Glutamatergic neuron (in vitro differentiated cells): ENCODE data around the gene SYTL2. TPM values are rescaled to one million over a fixed set of nuclear protein-coding genes. Genes with fewer than 3 reads are reported as not detected.

Experiments
- DNase-seq: peaks from one replicate; pipeline ENCODE4 v3.0.0; 2022
- H3K27ac Mint-ChIP-seq: one replicate; pipeline ENCODE4 v1.8.0; 2020; ENCODE audit warnings: mild to moderate bottlenecking, mixed read lengths, inconsistent platforms; ENCODE audit not compliant: unreplicated experiment
- H3K27me3 Mint-ChIP-seq: one replicate; pipeline ENCODE4 v1.8.0; 2020; ENCODE audit warnings: mild to moderate bottlenecking, moderate library complexity, mixed read lengths, inconsistent platforms; ENCODE audit not compliant: unreplicated experiment
- H3K36me3 Mint-ChIP-seq: one replicate; pipeline ENCODE4 v1.8.0; 2020; ENCODE audit warnings: mild to moderate bottlenecking, mixed read lengths, inconsistent platforms; ENCODE audit not compliant: unreplicated experiment
- H3K4me1 Mint-ChIP-seq: one replicate; pipeline ENCODE4 v1.8.0; 2020; ENCODE audit warnings: mild to moderate bottlenecking, low read depth, mixed read lengths, inconsistent platforms; ENCODE audit not compliant: unreplicated experiment
- H3K4me3 Mint-ChIP-seq: one replicate; pipeline ENCODE4 v1.8.0; 2020; ENCODE audit warnings: mild to moderate bottlenecking, mixed read lengths, inconsistent platforms; ENCODE audit not compliant: unreplicated experiment
- H3K9me3 Mint-ChIP-seq: one replicate; pipeline ENCODE4 v1.8.0; 2020; ENCODE audit warnings: mild to moderate bottlenecking, moderate library complexity, mixed read lengths, inconsistent platforms; ENCODE audit not compliant: unreplicated experiment
- total RNA-seq: library from RNA; stranded (reverse); fragmentation: NEBNext Ultra II Directional; extraction: Animal tissue kit (Norgen Biotek cat#: 25700); gene quantifications from one replicate; pipeline ENCODE4 v1.2.1, GENCODE V29; 2021; ENCODE audit not compliant: unreplicated experiment
- TF ChIP-seq, protein P1 (sequence below): fragments of 200-600 bp; sonication (generic); IDR thresholded peaks from one replicate; pipeline ENCODE4 v1.5.0; 2021; ENCODE audit not compliant: partially characterized antibody, unreplicated experiment

Gene SYTL2
- total RNA-seq, 1 donor from 2014 or later: 4.0 TPM

DNA sequence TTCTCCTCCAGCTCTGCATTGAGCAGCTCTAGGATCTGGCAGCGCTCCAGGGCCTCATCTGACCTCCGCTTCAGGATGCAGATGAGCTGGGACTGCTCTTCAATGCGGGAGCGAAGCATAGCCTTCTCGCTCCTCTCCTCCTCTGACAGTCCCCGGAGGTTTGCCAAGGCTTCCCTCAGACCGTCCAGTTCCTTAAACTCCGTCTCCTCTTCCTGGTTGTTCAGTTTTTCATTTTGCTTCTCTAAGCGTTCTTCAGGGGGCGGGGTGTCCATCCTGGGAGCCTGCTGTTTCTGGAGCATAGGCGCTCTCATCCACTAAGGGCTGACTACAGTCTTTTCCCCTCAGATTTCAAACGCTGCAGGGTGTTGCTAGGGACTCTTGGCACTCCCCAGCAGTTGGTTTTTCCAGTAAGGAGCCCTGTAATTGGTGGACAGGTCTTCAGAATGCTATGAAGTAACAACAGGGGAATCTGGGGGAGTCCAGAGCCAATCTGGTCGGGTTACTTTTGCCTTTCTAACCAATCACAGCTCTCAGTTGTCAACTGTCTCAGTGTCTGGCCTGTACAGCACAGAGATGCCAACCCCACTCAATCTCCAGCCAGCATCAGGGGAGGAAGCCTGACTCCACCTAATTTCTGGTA is 125.0 kb downstream of the SYTL2 start, which contains the start of gene CCDC89:
Gene CCDC89 (minus strand): TSS at position 376 of the 640 bp plus-strand sequence. CDS start 65 bp downstream, at position 311.
- H3K9me3 Mint-ChIP-seq: peaks cover 2% of the 10 kb centered on the region
- H3K27me3 Mint-ChIP-seq: no peaks in the 10 kb centered on the region
- H3K4me3 Mint-ChIP-seq: peak within 1 kb of the TSS; percentile 31
- TF ChIP-seq, protein P1, sequence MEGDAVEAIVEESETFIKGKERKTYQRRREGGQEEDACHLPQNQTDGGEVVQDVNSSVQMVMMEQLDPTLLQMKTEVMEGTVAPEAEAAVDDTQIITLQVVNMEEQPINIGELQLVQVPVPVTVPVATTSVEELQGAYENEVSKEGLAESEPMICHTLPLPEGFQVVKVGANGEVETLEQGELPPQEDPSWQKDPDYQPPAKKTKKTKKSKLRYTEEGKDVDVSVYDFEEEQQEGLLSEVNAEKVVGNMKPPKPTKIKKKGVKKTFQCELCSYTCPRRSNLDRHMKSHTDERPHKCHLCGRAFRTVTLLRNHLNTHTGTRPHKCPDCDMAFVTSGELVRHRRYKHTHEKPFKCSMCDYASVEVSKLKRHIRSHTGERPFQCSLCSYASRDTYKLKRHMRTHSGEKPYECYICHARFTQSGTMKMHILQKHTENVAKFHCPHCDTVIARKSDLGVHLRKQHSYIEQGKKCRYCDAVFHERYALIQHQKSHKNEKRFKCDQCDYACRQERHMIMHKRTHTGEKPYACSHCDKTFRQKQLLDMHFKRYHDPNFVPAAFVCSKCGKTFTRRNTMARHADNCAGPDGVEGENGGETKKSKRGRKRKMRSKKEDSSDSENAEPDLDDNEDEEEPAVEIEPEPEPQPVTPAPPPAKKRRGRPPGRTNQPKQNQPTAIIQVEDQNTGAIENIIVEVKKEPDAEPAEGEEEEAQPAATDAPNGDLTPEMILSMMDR: no peak
- H3K27ac Mint-ChIP-seq: no peak within 1 kb of the TSS
- peak; percentile 16 for DNase-seq
- no peaks in the 10 kb centered on the region for H3K36me3 Mint-ChIP-seq
- H3K4me1 Mint-ChIP-seq: peaks cover 9% of the 10 kb centered on the region

DNA sequence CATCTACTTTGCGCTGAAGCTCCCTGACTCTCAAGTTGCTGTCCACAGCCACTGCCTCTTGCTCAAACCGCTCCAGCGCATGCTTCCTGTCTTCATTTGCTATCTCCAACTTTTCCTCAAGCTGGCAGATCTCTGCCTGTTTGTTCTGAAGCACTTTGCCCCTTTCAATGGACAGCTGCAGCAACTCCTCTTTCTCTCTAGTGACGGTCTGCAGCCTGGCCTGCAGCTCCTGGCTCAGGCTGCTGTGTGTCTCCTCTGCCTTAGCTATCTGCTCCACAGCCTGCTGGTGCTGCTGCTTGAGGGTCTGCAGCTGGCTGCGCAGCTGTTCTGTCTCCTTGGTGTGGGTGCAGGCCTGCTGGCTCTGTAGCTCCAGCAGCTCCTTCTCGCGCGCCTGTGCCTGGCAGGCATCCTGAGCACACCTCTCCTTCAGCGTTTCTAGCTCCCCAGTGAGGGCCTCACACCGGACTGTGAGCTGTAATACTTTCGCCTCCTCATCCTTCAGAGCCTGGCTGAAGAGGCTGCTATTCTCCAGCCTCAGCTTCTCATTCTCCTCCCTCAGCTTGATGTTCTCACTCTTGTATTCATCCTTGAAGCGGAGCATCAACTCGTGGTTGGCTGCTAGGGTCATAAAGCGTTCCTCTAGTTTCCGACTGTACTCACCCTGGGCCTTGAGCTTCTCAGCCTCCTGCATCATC is 125.7 kb downstream of the SYTL2 start:
- H3K4me3 Mint-ChIP-seq: no peak overlapping the region
- DNase-seq: peak; percentile 22
- TF ChIP-seq, protein P1: no peak
- H3K4me1 Mint-ChIP-seq: peaks cover 9% of the 10 kb centered on the region
- H3K36me3 Mint-ChIP-seq: no peaks in the 10 kb centered on the region
- H3K27me3 Mint-ChIP-seq: no peaks in the 10 kb centered on the region
- H3K9me3 Mint-ChIP-seq: peaks cover 2% of the 10 kb centered on the region
- H3K27ac Mint-ChIP-seq: no peak overlapping the region

DNA sequence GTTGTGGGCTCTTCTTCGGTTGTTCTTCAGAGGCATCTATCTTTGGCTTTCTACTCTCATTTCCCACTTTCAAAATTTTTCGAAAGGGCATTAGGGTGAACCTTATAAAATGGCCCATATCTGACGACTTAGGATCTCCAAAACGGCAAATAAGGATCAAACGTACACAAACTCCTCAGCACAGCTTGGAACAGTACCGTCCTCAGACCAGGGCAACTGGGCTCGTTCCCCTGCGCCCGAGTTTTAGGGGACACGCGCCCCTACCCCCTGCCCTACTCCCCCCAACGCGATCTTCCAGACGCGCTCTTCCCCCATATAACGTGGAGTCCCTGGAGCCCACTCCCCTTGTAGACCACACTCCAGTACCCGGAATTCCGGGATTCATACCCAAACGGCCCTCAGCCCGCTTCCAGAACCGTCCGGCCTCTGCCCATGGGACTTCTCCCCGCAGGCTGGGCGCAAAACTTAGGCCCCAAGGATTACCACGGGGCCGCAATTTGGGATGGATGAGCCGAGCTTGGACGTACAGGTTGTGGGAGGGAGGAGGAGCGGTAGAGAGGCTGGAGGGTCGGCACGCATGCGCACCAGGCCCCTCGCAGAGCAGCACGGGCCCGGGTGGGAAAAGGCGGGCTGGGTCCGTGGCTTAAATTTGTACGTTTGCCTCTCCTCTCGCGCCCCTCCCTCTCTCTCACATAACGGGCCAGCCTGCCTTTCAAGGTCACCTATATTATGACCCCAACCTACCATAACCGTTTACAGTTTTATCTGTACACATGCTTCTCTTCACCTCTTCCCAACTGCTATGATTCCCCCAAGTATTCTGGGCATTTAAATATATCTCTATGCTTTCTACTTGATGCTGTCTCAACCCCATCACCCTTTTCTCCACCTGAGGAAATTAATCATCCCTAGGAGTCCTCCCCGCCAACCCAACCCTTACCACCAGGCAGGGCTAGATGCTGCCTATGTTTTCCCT is 128.3 kb downstream of the SYTL2 start:
- Mint-ChIP-seq H3K4me1 (peaks cover 14% of the 10 kb centered on the region), H3K27ac (no peak overlapping the region), H3K4me3 (no peak overlapping the region), H3K9me3 (peaks cover 2% of the 10 kb centered on the region), H3K27me3 (no peaks in the 10 kb centered on the region), H3K36me3 (no peaks in the 10 kb centered on the region)
- no peak for DNase-seq
- TF ChIP-seq, protein P1: no peak

DNA sequence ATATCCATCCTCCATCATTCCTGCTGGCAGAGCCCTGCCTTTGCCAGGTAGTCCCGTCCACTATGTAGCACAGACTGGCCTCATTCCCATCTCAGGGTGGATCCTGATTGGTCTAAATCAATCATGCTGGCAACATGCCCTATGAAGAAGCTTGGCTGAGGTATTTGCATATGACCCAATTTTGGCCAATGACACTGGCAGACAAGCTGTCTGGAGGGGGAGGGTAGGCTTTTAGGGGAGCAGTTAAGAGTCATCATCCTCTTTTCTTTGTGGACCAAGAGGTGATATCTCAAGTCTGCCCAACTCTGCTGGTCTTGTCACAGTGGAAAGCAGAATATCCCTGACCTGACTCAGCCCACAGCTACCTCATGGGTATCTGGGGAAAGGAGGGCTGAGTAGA is 130.0 kb downstream of the SYTL2 start:
- H3K9me3 Mint-ChIP-seq: peaks cover 1% of the 10 kb centered on the region
- H3K36me3 Mint-ChIP-seq: no peaks in the 10 kb centered on the region
- TF ChIP-seq, protein P1: no peak
- DNase-seq: no peak
- peaks cover 13% of the 10 kb centered on the region for H3K4me1 Mint-ChIP-seq
- no peak overlapping the region for H3K27ac Mint-ChIP-seq
- H3K27me3 Mint-ChIP-seq: no peaks in the 10 kb centered on the region
- no peak overlapping the region for H3K4me3 Mint-ChIP-seq
